ENCODE results near the gene NARF. TPM values are rescaled to one million over a fixed set of nuclear protein-coding genes. Genes with fewer than 3 reads are reported as not detected.
"Not testable (repeated sequence)": the region's sequence is repeated elsewhere in the genome, so short reads cannot be mapped to it uniquely, and the experiment has no call there.

Gene NARF
- total and polyA plus RNA-seq, 2 experiments from 2014 or later: 66.1 to 67.1 TPM

DNA sequence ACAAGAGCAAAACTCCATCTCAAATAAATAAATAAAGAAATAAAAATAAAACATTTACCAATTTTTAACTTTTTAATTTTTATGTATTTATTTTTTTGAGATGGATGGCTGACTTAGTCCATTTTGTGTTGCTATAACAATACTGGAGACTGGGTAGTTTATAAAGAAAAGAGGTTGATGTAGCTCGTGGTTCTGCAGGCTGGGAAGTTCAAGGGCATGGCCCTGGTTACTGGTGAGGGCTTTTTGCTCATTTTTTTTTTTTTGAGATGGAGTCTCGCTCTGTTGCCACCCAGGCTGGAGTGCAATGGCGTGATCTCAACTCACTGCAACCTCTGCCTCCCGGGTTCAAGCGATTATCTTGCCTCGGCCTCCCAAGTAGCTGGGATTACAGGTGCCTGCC lies 46.8 kb downstream of the NARF start:
- 0 out of 2 replicates have a peak, but pooled peaks cover 3% of the 10 kb centered on the region for H3F3A ChIP-seq (replicated peaks; ENCODE audit: low read depth)
- H3K4me2 ChIP-seq: no peak overlapping the region
- H3K4me3 Mint-ChIP-seq: no peak overlapping the region
- TF ChIP-seq, protein P1, sequence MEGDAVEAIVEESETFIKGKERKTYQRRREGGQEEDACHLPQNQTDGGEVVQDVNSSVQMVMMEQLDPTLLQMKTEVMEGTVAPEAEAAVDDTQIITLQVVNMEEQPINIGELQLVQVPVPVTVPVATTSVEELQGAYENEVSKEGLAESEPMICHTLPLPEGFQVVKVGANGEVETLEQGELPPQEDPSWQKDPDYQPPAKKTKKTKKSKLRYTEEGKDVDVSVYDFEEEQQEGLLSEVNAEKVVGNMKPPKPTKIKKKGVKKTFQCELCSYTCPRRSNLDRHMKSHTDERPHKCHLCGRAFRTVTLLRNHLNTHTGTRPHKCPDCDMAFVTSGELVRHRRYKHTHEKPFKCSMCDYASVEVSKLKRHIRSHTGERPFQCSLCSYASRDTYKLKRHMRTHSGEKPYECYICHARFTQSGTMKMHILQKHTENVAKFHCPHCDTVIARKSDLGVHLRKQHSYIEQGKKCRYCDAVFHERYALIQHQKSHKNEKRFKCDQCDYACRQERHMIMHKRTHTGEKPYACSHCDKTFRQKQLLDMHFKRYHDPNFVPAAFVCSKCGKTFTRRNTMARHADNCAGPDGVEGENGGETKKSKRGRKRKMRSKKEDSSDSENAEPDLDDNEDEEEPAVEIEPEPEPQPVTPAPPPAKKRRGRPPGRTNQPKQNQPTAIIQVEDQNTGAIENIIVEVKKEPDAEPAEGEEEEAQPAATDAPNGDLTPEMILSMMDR (conservative IDR thresholded peaks at IDR 0.05; ENCODE audit: low read depth in 2 of 2): no peak
- no peak for TF ChIP-seq JUNB (IDR thresholded peaks at IDR 0.05; ENCODE audit: unreplicated experiment)
- TF ChIP-seq EZH2 (IDR thresholded peaks at IDR 0.05; ENCODE audit: low read depth, unreplicated experiment): no peak
- no peak for TF ChIP-seq STAT1 (IDR thresholded peaks at IDR 0.05; ENCODE audit: unreplicated experiment)
- TF ChIP-seq, protein P2, sequence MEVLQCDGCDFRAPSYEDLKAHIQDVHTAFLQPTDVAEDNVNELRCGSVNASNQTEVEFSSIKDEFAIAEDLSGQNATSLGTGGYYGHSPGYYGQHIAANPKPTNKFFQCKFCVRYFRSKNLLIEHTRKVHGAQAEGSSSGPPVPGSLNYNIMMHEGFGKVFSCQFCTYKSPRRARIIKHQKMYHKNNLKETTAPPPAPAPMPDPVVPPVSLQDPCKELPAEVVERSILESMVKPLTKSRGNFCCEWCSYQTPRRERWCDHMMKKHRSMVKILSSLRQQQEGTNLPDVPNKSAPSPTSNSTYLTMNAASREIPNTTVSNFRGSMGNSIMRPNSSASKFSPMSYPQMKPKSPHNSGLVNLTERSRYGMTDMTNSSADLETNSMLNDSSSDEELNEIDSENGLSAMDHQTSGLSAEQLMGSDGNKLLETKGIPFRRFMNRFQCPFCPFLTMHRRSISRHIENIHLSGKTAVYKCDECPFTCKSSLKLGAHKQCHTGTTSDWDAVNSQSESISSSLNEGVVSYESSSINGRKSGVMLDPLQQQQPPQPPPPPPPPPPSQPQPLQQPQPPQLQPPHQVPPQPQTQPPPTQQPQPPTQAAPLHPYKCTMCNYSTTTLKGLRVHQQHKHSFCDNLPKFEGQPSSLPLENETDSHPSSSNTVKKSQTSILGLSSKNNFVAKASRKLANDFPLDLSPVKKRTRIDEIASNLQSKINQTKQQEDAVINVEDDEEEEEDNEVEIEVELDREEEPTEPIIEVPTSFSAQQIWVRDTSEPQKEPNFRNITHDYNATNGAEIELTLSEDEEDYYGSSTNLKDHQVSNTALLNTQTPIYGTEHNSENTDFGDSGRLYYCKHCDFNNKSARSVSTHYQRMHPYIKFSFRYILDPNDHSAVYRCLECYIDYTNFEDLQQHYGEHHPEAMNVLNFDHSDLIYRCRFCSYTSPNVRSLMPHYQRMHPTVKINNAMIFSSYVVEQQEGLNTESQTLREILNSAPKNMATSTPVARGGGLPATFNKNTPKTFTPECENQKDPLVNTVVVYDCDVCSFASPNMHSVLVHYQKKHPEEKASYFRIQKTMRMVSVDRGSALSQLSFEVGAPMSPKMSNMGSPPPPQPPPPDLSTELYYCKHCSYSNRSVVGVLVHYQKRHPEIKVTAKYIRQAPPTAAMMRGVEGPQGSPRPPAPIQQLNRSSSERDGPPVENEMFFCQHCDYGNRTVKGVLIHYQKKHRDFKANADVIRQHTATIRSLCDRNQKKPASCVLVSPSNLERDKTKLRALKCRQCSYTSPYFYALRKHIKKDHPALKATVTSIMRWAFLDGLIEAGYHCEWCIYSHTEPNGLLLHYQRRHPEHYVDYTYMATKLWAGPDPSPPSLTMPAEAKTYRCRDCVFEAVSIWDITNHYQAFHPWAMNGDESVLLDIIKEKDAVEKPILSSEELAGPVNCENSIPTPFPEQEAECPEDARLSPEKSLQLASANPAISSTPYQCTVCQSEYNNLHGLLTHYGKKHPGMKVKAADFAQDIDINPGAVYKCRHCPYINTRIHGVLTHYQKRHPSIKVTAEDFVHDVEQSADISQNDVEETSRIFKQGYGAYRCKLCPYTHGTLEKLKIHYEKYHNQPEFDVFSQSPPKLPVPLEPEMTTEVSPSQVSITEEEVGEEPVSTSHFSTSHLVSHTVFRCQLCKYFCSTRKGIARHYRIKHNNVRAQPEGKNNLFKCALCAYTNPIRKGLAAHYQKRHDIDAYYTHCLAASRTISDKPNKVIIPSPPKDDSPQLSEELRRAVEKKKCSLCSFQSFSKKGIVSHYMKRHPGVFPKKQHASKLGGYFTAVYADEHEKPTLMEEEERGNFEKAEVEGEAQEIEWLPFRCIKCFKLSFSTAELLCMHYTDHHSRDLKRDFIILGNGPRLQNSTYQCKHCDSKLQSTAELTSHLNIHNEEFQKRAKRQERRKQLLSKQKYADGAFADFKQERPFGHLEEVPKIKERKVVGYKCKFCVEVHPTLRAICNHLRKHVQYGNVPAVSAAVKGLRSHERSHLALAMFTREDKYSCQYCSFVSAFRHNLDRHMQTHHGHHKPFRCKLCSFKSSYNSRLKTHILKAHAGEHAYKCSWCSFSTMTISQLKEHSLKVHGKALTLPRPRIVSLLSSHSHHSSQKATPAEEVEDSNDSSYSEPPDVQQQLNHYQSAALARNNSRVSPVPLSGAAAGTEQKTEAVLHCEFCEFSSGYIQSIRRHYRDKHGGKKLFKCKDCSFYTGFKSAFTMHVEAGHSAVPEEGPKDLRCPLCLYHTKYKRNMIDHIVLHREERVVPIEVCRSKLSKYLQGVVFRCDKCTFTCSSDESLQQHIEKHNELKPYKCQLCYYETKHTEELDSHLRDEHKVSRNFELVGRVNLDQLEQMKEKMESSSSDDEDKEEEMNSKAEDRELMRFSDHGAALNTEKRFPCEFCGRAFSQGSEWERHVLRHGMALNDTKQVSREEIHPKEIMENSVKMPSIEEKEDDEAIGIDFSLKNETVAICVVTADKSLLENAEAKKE (CRISPR knock-in tag; IDR thresholded peaks at IDR 0.05): no peak
- no peak for TF ChIP-seq CREB1 (CRISPR knock-in tag; IDR thresholded peaks at IDR 0.05; ENCODE audit: low read depth)
- no peak for TF ChIP-seq ZNF114 (CRISPR knock-in tag; IDR thresholded peaks at IDR 0.05)
- TF ChIP-seq, protein P3, sequence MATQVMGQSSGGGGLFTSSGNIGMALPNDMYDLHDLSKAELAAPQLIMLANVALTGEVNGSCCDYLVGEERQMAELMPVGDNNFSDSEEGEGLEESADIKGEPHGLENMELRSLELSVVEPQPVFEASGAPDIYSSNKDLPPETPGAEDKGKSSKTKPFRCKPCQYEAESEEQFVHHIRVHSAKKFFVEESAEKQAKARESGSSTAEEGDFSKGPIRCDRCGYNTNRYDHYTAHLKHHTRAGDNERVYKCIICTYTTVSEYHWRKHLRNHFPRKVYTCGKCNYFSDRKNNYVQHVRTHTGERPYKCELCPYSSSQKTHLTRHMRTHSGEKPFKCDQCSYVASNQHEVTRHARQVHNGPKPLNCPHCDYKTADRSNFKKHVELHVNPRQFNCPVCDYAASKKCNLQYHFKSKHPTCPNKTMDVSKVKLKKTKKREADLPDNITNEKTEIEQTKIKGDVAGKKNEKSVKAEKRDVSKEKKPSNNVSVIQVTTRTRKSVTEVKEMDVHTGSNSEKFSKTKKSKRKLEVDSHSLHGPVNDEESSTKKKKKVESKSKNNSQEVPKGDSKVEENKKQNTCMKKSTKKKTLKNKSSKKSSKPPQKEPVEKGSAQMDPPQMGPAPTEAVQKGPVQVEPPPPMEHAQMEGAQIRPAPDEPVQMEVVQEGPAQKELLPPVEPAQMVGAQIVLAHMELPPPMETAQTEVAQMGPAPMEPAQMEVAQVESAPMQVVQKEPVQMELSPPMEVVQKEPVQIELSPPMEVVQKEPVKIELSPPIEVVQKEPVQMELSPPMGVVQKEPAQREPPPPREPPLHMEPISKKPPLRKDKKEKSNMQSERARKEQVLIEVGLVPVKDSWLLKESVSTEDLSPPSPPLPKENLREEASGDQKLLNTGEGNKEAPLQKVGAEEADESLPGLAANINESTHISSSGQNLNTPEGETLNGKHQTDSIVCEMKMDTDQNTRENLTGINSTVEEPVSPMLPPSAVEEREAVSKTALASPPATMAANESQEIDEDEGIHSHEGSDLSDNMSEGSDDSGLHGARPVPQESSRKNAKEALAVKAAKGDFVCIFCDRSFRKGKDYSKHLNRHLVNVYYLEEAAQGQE (IDR thresholded peaks at IDR 0.05; ENCODE audit: unreplicated experiment): no peak
- no peak for TF ChIP-seq ZNF331 (CRISPR knock-in tag; IDR thresholded peaks at IDR 0.05; ENCODE audit: low read depth)
- H2AFZ ChIP-seq: no peak overlapping the region
- H3K27me3 ChIP-seq (ENCODE audit: insufficient read depth): no peaks in the 10 kb centered on the region
- H3K36me3 Mint-ChIP-seq (ENCODE audit: low read depth): no peaks in the 10 kb centered on the region
- no peak overlapping the region for H3K27ac Mint-ChIP-seq
- H3K4me3 ChIP-seq: no peak overlapping the region
- H3K27ac ChIP-seq (ENCODE audit: low read depth): no peak overlapping the region
- no peaks in the 10 kb centered on the region for H3K9me3 Mint-ChIP-seq
- H4K20me1 ChIP-seq (replicated peaks; ENCODE audit: insufficient read depth): no peaks in the 10 kb centered on the region
- H3K9me2 ChIP-seq (ENCODE audit: insufficient read depth): no peaks in the 10 kb centered on the region
- H3K4me1 Mint-ChIP-seq: no peaks in the 10 kb centered on the region
- peaks cover 10% of the 10 kb centered on the region for H3K27me3 Mint-ChIP-seq (ENCODE audit: insufficient read depth, low read depth, poor library complexity)
- ATAC-seq (no peak), DNase-seq (ENCODE audit: low spot score) (no peak)
- H3K79me2 ChIP-seq (replicated peaks; ENCODE audit: insufficient read depth): no peaks in the 10 kb centered on the region
- H3K36me3 ChIP-seq (ENCODE audit: insufficient read depth): no peaks in the 10 kb centered on the region
- no peaks in the 10 kb centered on the region for H3K4me1 ChIP-seq (ENCODE audit: insufficient read depth)

DNA sequence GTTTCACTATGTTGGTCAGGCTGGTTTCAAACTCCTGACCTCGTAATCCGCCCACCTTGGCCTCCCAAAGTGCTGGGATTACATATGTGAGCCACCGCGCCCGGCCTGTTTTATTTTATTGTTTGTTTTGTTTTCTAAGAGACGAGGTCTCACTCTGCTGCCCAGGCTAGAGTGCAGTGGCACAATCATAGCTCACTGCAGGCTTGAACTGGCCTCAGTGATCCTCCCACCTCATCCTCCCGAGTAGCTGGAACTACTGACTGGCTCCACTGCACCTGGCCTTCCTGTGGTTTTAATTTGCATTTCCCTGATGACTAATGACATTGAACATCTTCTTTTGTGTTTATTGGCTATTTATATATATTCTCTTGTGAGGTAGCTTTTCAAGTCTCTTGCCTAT lies 47.9 kb downstream of the NARF start:
- not testable (repeated sequence) for H4K20me1 ChIP-seq (replicated peaks; ENCODE audit: insufficient read depth); H3F3A ChIP-seq (replicated peaks; ENCODE audit: low read depth); H3K27me3 ChIP-seq (ENCODE audit: insufficient read depth); H3K4me1 ChIP-seq (ENCODE audit: insufficient read depth); H3K4me2 ChIP-seq; H3K79me2 ChIP-seq (replicated peaks; ENCODE audit: insufficient read depth); H3K4me1 Mint-ChIP-seq; H3K27ac ChIP-seq (ENCODE audit: low read depth); H3K4me3 ChIP-seq; H3K36me3 Mint-ChIP-seq (ENCODE audit: low read depth); H3K9me2 ChIP-seq (ENCODE audit: insufficient read depth); ATAC-seq; DNase-seq (ENCODE audit: low spot score); H3K4me3 Mint-ChIP-seq; H3K36me3 ChIP-seq (ENCODE audit: insufficient read depth); H3K27ac Mint-ChIP-seq; H2AFZ ChIP-seq; H3K9me3 Mint-ChIP-seq
- H3K27me3 Mint-ChIP-seq (ENCODE audit: insufficient read depth, low read depth, poor library complexity): peaks cover 10% of the 10 kb centered on the region
